A172 (cell line): ENCODE measurements around the gene TBC1D9. TPM values are rescaled to one million over a fixed set of nuclear protein-coding genes. Genes with fewer than 3 reads are reported as not detected.
"Not testable (repeated sequence)": the region's sequence is repeated elsewhere in the genome, so short reads cannot be mapped to it uniquely, and the experiment has no call there.

Experiments
- DNase-seq: peaks from one replicate; pipeline ENCODE4 v3.0.0-alpha.2; 2015; ENCODE audit warnings: low spot score
- total RNA-seq: library from RNA; depleted of rRNA; stranded (reverse); fragments of >200 nt; shearing (Covaris generic); gene quantifications from 2 replicates; pipeline ENCODE4 v1.2.3, GENCODE V29; 2014; rRNA removed

The TBC1D9 gene
- total RNA-seq, result 26.5 and 29.4 TPM in 2 replicates

DNA sequence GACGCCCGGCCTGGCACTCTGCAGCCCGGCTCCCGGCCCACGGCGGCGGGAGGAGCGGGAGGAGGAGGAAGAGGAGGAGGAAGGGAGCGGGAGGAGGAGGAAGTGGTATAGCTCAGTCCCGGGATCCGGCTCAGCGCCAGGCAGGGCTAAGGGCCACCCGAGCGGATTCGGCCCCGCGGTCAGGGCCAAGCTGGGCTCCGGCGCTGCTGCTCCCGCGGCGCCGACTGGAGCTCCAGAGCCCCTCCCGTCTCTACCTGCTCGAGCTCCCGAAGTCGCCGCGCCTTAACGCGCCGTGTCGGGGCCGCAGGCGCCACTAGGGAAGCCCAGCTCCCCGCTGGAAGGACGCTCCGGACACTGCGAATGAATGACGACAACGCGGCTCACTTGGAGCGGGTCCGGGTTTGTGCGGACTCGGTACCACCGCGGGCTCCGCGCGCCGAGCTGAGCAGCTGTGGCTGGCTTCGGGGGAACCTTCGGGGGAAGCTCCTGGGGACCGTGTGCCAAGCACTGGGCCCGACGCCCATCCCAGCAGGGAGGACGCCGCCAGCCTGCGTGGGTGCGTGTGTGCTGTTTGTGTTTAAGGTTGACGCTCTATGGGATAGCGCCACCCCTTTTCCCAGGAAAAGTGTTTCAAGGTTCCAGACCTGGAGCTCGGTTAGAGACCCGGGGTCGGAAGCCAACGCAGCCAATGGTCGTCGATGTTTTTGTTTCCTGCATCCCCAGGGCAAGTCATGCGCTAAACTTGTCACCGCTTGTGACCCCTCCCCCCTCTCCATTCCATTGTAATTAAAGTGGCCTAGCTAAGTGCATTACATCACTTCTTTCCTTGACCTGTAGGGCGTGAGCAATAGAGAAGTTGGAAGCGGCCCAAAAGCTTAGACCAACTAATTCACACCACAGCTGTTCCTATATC lies at the start of gene TBC1D9:
Gene TBC1D9, minus strand, starts transcription at position 67 of the 913 bp plus-strand sequence. CDS start 340 bp downstream, outside the sequence.
- DNase-seq, result peak; percentile 88

DNA sequence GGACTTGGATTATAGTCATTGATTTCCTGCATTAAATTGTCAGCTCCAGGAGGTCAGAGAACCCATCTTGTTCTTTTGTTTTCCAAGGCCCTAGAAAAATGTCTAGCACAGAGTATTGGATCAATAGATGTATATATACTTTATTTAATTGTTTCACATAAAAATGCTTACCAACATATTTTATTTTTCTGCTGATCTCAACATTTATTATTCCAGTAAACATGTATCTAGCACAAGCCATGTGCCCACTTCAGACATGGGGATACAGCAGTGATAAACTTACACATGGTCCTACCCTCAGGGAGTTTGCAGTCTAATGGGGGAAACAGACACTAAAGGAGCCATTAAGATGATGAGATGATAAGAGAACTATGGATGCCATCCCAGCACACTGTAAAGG lies 49.1 kb upstream of the TBC1D9 start:
- no peak for DNase-seq

DNA sequence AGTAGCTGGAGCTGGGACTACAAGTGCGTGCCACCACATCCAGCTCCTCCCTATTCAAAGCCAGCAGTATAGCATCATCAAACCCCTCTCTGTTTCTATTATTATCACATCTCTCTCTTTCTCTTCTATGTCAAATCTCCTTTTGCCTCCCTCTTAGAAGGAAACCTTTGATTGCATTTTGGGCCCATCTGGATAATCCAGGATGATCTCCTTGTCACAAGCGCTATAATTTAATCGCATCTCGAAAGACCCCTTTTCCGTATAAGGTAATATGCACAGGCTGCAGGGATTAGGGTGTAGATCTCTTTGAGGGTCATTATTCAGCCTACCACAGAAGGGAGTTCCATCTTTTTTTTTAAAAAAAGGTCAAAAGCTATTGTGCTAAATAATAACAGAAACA lies 46.4 kb upstream of the TBC1D9 start:
- no peak for DNase-seq

DNA sequence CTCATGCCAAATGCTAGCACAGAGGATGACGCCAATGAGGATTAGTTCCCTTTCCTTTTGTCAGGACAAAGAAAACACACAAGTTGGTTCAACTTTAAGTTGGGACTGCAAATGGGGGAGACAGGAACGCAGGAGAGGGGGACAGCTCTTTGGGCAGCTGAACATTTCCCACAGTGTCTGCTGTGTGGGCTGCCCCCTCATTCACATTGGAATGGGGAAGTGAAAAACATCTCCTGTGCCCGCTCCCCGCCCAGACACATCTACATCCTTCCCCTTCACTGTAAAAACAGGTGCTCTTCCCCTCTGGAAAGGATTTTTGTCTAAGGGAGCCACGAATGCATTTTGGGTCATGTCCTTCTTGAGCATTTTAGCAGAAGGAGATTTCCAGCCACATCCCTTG lies 44.5 kb upstream of the TBC1D9 start:
- DNase-seq, result no peak

DNA sequence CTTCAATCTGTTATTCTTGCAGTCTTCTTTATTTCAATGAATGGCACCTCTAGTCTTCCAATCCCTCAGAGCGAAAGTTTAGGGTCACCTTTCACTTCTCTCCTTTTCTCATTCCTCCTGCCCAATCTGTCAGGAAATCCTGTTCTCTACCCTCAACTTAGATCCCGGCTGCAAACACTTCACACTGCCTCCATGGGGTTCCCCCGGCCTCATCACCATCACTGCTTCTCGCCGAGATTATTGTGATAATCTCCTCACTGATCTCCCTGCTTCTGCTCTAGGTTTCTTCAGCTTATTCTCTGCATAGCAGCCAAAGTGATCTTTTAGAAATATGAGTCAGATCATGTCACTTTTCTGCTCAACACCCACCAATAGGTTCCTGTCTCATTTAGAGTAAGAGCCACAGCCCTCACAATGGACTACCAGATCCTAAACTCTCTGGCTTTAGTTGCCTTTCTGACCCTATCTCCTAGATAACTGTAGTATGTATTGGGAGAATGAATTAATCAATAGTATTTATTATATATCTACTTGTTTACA lies 43.6 kb upstream of the TBC1D9 start:
- DNase-seq, result no peak

DNA sequence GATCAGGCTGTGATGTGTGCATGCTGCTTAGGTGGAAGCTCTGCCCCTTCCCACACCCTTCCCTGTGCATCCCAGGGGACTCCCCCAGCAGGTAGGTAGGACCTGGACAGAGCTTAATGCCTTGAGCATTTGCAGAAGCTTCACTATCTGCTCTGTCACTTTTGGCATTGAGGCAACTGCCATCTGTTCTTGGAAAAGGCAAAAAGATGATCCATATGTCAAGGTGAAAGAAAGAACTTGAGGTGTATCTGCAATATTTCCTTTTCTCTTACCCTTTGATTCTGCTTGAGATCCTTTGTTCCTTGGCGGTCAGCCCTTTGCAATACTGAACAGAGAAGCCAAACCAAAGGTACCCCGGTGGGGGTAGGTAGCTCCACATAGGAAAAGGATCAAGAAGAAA lies 37.1 kb upstream of the TBC1D9 start:
- no peak for DNase-seq

DNA sequence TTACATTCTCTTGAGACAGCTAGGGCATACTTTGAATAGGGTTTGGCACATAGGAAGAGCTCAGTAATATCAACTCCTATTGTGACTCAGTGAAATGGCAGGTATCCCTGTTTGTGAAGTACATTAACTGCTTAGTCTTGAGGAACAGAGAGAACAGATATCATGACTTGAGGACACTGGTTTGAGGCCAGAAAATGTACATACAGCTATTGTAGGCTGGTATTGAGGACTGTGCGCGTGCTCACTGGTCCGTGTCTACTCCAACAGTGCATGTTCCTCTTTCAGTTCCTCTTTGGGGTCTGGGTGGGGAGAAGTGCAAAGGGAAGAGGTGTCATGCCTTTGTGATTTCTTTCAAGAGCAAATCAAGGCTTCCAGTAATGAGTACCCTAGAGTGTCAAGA lies 34.6 kb upstream of the TBC1D9 start:
- peak; percentile 10 for DNase-seq

DNA sequence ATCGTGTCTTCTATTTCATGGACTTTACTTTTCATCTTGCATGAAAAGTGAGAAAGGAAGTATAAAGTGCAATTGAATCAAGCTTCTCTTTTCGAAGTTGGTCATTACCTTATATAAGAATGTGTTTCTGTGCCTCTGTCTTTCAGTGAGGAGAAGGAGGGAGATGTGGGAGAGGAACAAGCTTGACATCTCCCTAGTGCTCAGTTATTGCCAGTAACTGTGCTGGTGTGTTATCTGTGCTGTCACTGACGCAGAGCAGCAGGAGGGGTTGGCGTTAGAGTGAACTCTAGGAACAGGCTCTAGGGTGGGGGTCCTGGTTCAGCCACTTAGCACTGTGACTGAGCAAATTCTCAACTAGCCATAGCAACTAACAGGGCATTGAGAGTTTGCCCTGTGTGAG lies 34.0 kb upstream of the TBC1D9 start:
- no peak for DNase-seq

DNA sequence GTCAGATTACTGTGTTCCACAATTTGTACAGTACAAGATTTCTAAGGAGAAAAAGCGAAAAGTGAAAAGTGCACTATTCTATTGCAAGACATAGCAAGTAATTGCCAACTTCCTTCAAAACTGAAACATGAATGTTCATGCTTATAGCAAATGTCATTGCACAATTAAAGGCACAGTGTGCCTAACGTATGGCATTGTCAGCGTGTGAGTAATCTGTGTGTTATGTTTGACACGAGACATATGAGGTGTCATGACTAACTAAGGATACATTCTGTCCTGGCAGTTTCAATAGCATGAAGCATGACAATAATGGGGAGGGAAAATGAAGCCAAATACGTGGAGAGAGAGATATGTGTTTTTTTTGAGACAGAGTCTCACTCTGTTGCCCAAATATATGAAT lies 33.6 kb upstream of the TBC1D9 start:
- DNase-seq, result no peak

DNA sequence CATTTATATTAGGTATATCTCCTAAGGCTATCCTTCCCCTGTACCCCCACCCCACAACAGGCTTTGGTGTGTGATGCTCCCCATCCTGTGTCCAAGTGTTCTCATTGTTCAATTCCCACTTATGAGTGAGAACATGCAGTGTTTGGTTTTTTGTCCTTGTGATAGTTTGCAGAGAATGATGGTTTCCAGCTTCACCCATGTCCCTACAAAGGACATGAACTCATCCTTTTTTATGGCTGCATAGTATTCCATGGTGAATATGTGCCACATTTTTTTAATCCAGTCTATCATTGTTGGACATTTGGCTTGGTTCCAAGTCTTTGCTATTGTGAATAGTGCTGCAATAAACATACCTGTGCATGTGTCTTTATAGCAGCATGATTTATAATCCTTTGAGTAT lies 26.6 kb upstream of the TBC1D9 start:
- DNase-seq, result not testable (repeated sequence)

DNA sequence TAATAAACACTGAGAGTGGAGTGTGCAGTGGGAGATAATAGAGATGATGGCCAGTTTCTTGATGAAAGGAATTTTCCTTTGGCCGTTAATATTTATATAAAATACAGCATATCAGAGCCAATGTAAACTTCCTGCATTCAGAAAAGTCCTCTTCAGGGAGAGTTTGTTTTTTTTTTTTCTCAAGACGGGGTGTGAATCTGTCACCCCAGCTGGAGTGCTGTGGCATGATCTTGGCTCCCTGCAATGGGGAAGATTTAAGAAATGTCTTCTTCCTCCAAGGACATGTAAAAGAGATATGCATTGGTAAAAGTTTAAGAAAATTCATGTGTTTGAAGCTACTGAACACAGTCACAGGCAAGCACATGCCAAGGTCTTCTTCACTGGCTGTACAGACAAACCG lies 25.4 kb upstream of the TBC1D9 start:
- no peak for DNase-seq

DNA sequence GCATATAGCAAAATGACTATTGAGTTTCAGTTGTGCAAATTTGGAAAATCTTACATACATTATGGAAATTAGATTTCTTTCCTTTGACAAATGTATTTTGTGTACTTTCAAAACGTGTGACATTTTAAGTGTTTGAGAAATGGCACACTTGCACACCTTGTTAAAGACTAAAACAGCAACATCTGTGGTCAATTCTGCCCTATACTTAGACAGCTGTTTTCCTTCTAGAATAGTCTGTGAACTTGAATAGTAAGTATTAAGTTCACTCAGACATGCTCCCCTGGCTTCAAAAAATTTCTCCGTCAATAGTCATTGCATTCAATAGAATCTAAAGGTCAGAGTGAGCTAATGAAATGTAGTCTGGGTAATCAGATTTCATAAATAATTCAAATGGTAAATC lies 21.7 kb upstream of the TBC1D9 start:
- DNase-seq, result no peak

DNA sequence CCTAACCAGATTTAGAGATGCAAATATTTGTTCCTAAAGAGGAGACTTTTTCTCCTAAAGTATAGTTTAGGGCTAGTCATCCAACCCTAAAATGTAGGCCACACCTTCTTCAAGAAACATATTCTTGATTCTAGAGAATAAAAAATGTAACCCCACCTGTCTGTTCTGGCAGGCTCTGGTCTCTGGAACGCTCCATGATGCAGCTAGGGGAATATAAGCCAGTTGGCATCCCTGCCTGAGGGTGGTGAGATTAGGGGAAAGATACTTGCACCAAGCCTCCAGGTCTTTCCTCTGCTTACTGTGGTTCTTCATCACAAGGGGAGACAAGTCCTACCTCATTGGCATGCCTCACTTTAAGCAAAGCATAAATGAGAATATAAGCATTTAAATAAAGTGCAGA lies 21.2 kb upstream of the TBC1D9 start:
- no peak for DNase-seq

DNA sequence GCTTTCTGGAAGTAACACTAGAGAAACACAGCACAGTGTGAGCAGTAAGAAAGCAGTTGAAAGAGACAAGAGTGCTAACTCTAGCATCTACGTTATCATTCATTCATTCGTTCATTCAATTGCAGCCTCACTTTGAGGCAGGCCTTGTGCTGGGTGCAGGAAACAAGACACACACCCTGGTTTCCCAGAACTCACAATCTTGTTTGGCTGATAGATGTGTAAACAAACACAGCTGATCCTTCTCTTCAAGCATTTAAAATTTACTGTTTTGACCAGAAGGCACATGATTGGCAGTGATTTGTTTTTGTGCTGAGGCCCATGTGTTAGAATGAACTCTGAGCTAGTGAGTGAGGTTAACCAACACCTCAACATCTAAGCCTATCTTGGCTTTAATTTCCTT lies 20.4 kb upstream of the TBC1D9 start:
- no peak for DNase-seq

DNA sequence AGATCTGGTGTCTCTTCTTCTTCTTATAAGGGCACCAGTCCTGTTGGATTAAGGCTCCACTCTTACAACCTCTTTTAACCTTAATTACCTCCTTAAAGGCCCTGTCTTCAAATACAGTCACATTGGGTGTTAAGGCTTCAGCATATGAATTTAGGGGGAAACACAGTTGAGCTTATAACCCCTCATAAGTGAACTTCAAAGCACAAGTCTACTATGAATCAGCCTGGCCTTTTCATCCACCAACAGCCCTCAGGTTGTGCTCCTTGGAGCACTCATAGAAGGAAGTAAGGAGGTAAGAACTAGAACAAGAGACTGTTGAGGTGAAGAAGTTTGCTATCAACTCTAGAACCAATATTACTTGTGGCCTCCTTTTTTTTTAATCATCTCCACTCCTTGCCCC lies 18.8 kb upstream of the TBC1D9 start:
- no peak for DNase-seq

DNA sequence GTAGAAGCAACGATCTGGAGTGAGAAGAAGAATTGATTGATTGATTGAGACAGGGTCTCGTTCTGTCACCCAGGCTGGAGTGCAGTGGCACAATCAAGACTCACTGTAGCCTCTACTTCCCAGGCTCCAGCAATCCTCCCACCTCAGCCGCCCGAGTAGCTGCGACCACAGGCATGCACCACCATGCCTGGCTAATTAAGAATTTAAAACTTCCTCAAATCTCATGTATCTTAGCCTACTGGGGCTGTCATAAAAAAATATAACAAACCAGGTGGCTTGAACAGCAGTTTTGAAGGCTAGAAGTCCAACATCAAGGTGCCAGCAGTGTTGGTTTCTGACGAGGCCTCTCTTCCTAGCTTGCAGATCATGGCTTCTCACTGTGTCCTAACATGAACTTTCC lies 18.3 kb upstream of the TBC1D9 start:
- no peak for DNase-seq

DNA sequence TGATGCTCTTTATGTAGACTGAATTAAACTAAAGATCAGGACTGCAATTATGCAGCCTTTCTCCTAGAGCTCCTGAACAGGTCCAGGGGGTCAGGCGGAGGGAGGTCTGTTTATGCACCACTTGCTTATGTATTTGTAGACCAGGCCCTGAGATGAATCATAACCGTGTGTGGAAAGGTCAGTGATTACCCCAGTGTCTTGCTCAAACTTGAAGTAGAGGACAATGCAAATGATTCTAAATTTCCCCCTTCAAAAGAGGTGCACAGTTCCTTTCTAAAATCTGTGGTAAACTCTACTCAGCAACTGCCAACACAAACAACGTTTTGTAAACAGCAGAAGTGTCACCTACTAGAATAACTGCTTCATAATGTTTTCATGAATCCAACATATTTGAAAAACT lies 13.0 kb upstream of the TBC1D9 start:
- DNase-seq, result no peak

DNA sequence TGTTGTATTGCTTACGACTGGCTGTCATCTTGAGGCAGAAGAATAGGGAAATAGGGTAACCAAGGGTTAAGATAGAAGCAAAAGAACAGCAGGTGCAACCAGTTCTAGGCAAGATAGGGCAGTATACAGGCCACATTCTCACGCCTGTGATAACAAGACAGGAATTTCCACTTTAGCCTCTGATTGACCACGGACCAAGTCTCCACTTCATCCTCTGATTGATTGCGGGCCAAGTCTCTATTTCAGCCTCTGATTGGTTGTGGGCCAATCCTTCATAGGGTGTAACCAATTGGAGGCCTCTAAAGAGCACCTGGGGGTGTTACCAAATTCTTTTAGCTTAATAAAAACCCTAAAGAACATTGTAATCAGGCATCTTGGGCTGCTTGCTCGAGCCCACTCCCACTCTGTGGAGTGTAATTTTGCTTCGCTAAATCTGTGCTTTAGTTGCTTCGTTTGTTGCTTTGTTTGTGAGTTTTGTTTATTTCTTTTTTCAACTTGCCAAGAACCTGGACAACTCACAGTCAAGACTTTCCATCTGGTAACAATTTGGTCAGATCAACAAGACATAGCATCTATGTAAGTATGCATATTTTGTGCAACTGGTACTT lies 8.7 kb upstream of the TBC1D9 start:
- no peak for DNase-seq

DNA sequence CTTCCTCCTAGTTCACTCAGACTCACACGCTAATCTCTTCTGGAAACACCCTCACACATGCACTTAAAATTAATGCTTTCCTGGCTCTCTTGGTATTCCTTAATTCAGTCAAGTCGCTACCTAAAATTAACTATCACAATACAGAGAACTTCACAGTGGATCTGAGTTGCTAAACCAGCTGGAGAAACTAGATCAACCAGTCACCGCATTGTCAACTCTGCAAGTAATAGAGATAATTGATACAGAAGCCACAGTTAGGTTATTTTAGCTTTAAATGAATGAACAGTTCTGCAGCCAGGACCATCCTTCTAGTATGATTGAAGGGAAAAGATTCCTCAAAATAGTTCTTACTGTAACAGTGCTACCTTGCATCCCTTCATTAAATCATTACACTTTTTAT lies 6.0 kb upstream of the TBC1D9 start:
- DNase-seq, result no peak

DNA sequence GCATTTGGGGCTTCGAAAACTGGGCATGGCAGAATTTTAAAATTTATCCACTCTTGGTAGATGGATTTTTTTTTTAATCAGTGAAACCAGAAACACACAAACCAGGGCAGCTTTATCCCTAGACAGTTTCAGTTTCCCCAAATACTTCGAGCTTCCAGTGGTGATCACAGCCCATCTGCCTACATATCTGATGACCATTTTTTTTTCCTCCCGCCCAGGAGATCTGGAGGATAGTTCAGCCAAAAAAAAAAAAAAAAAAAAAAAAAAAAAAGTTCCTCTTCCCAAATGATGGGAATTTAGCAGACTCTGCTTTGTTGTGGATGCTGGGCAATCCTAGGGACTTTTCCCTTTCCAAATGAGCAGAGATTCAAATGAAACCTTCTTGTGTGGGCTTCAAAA lies 1.0 kb upstream of the TBC1D9 start:
- no peak for DNase-seq

DNA sequence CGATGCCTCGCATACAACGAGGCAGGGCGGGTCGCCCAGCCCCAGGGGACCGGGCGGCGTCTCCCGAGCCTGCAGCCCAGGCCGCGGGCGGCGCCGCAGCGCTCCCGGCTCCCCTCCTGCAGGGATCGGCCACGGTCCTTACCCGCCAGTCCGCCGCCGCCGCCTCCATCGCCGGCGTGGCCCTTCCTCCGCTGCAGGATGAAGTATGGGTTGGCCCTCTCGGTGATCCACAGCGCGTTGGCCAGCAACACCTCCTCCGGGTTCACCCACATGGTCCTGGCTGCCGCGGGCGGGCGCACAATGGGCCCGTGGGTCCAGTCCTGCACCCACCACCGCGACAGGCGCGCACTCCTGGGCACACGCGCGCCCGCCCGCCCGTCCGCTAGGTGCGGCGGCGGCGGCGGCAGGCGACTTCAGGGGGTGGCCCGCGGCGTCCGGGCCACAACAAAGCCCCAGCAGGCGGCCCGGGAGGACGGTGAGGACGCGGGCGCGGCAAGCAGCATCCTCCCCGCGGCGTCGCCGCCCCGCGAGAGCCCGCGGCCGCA lies 339 bp downstream of the TBC1D9 start:
- DNase-seq, result peak; percentile 24

DNA sequence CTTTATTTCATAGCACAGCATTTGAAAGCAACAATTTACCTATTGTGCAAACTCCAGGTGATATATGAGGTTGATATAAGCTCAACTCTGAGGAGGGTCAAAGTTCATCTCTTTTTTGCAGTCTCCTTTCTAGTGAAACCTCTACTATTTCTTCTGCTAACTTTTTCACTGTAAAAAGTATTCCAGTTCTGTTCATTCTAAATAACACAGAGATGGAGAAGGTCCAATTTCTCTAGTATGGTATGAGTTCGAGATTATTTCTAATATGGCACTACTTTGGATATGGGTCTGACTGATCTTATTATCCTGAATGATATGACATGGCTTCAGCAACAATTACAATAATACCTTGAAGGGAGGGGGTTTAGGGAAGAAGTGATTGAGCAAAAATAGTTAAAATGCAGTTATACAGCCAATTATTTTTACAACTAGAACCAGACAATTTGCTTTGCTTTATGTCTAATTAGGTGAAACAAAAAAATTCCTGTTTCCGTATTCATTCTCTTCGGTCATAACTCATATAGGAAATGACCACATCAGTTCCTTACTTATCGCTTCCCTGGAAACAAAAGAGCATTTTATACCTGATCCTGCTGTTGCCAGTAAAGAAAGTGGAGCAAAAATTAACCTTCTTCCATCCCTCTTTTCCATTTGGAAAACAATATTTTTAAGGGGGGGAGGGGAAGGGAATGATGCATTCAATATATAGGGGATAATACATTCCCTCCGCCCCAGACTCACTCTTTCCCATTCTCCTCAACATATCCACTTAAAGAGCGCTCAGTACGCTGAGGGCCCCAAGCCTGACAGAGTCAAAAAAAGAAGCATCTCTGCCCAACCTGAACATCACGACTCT lies 1.0 kb downstream of the TBC1D9 start:
- DNase-seq, result peak; percentile 16
